Kidney (tissue), 14 donors: ENCODE measurements around the gene S100A13. TPM values are rescaled to one million over a fixed set of nuclear protein-coding genes. Genes with fewer than 3 reads are reported as not detected.

Experiments
- DNase-seq, 5 donors: peaks; one replicate each; pipeline ENCODE4 v3.0.0-alpha.2; 2013 to 2020
- FAIRE-seq: peaks from 2 replicates; lab custom pipeline; 2012; peaks lifted over from hg19 to GRCh38; lab: Jason Lieb, UNC
- H3K27ac ChIP-seq, 2 donors: one replicate each; pipeline ENCODE4 v1.7.0; 2013; ENCODE audit warnings: low read depth in 2 of 2, low read length in 2 of 2, inconsistent platforms in 1 of 2
- H3K27me3 ChIP-seq: one replicate; pipeline ENCODE4 v1.7.1; 2013; ENCODE audit warnings: low read length, inconsistent platforms; ENCODE audit not compliant: control insufficient read depth, insufficient read depth
- H3K36me3 ChIP-seq, 3 donors: one replicate each; pipeline versions ENCODE4 v1.7.0 to v1.7.1; 2013; ENCODE audit warnings: low read length in 3 of 3, control low read depth in 1 of 3, inconsistent platforms in 1 of 3; ENCODE audit not compliant: insufficient read depth in 3 of 3, control insufficient read depth in 2 of 3
- H3K4me1 ChIP-seq, 3 donors: one replicate each; pipeline versions ENCODE4 v1.7.0 to v1.7.1; 2013; ENCODE audit warnings: low read length in 3 of 3, inconsistent platforms in 1 of 3, low read depth in 1 of 3; ENCODE audit not compliant: control insufficient read depth in 2 of 3, insufficient read depth in 2 of 3
- H3K4me3 ChIP-seq, 3 donors: one replicate each; pipeline versions ENCODE4 v1.7.0 to v1.8.1; 2013; ENCODE audit warnings: low read length in 3 of 3, control low read depth in 1 of 3, inconsistent platforms in 1 of 3
- H3K9ac ChIP-seq, 3 donors: one replicate each; pipeline versions ENCODE4 v1.7.0 to v1.7.1; 2013; ENCODE audit warnings: low read length in 3 of 3, control low read depth in 1 of 3, inconsistent platforms in 1 of 3
- H3K9me3 ChIP-seq, 3 donors: one replicate each; pipeline versions ENCODE4 v1.7.0 to v1.7.1; 2013; ENCODE audit warnings: low read length in 3 of 3, control low read depth in 1 of 3, inconsistent platforms in 1 of 3; ENCODE audit not compliant: control insufficient read depth in 2 of 3, insufficient read depth in 1 of 3
- intact Hi-C: fragments of 100-400 bp; cut with DNase I; formaldehyde crosslinking; loops from one replicate; pipeline ENCODE4 v1.11.1; 2022
- polyA plus RNA-seq: library from polyadenylated mRNA; stranded (reverse); fragments of 350-450 nt; fragmentation: Illumina TruSeq; extraction: RNeasy Lipid Tissue Mini Kit (QIAGEN cat#74804); gene quantifications from one replicate; pipeline ENCODE4 v1.2.3, GENCODE V29; 2014; ENCODE audit warnings: low read depth, low replicate concordance; ENCODE audit not compliant: insufficient read depth
- total RNA-seq: library from RNA; stranded (reverse); fragmentation: NEBNext Ultra II Directional; extraction: Animal tissue kit (Norgen Biotek cat#: 25700); gene quantifications from one replicate; pipeline ENCODE4 v1.2.1, GENCODE V29; 2021
- TF ChIP-seq, protein P1 (sequence below): IDR thresholded peaks from 3 replicates; pipeline ENCODE4 v1.5.1; 2012; ENCODE audit warnings: mild to moderate bottlenecking, moderate library complexity, borderline replicate concordance; ENCODE audit not compliant: insufficient read depth; ENCODE audit errors: extremely low read depth
- donor health status: control.
- donor health status: control.
- donor health status: control.
- donor health status: control.
- donor health status: control.
- donor health status: DM: yes; HTN: yes; CAD: no.
- donor health status: Normal renal cell carcinoma (clear cell type).

S100A13 gene
- total and polyA plus RNA-seq, 2 donors from 2014 or later, result 225 to 299 TPM

GRCh38 chr1:153628638-153629342 lies 1.5 kb upstream of the S100A13 start:
- H3K9ac ChIP-seq, result no peak overlapping the region
- H3K27me3 ChIP-seq, result no peaks in the 10 kb centered on the region
- peak overlapping the region in 1 of 3 donors; percentile 40 for H3K4me3 ChIP-seq
- TF ChIP-seq, protein P1, sequence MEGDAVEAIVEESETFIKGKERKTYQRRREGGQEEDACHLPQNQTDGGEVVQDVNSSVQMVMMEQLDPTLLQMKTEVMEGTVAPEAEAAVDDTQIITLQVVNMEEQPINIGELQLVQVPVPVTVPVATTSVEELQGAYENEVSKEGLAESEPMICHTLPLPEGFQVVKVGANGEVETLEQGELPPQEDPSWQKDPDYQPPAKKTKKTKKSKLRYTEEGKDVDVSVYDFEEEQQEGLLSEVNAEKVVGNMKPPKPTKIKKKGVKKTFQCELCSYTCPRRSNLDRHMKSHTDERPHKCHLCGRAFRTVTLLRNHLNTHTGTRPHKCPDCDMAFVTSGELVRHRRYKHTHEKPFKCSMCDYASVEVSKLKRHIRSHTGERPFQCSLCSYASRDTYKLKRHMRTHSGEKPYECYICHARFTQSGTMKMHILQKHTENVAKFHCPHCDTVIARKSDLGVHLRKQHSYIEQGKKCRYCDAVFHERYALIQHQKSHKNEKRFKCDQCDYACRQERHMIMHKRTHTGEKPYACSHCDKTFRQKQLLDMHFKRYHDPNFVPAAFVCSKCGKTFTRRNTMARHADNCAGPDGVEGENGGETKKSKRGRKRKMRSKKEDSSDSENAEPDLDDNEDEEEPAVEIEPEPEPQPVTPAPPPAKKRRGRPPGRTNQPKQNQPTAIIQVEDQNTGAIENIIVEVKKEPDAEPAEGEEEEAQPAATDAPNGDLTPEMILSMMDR, result no peak
- H3K36me3 ChIP-seq, result peaks cover 0 to 4% (median 0%) of the 10 kb centered on the region in 3 donors
- intact Hi-C loops, result no loop called here
- no peak overlapping the region for H3K27ac ChIP-seq
- H3K9me3 ChIP-seq, result no peaks in the 10 kb centered on the region
- FAIRE-seq, result no peak
- peak in 1 of 5 donors; percentile 64 for DNase-seq
- peaks cover 0 to 37% (median 25%) of the 10 kb centered on the region in 3 donors for H3K4me1 ChIP-seq

- FAIRE-seq, result no peak
- Histone ChIP-seq H3K27ac (peak within 1 kb of the TSS; percentile 89), H3K27me3 (no peaks in the 10 kb centered on the region), H3K9me3 (no peaks in the 10 kb centered on the region), H3K36me3 (peaks cover 0 to 4% (median 0%) of the 10 kb centered on the region in 3 donors), H3K4me3 (peak within 1 kb of the TSS; percentile 63 to 84 (median 68)), H3K4me1 (peaks cover 0 to 37% (median 21%) of the 10 kb centered on the region in 3 donors), H3K9ac (peak within 1 kb of the TSS; percentile 49 to 91 (median 71))
- intact Hi-C loops, result no loop called here
- peak in 2 of 5 donors; percentile 78 to 79 for DNase-seq
- TF ChIP-seq, protein P1, result peak; percentile 4
These were observed 666 bp upstream of the S100A13 start, which contains the start of gene S100A1 for GRCh38 chr1:153627715-153628626. S100A1 (plus strand) TSS chr1:153628434; CDS start chr1:153630522, 2,088 bp downstream.

DNA sequence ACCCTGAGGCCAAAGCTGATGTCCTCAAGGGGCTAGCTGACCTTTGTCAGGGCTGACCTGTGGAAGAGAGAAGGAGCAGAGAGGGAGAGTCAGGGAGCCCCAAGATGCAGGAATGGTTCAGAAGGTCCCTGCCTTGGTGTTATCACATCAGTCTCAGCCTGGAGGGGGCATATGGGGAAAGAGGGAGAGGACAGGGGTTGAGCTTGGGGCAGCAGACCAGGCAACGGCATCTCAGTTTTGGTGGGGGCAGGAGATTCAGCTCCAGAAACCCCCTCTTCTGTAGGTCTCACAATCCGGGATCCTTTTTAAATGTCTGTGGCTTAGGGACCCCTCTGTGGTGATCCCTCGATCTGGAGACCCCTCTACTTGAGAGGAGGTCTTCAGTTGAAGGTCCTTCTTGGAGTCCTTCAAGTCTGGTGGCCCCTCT lies 815 bp downstream of the S100A13 start:
- Histone ChIP-seq H3K9me3 (no peaks in the 10 kb centered on the region), H3K4me3 (peak overlapping the region; percentile 63 to 84 (median 68)), H3K4me1 (peaks cover 0 to 37% (median 21%) of the 10 kb centered on the region in 3 donors), H3K27me3 (no peaks in the 10 kb centered on the region), H3K9ac (peak overlapping the region; percentile 49 to 91 (median 71)), H3K36me3 (peaks cover 0 to 4% (median 0%) of the 10 kb centered on the region in 3 donors), H3K27ac (peak overlapping the region; percentile 89)
- FAIRE-seq, result no peak
- TF ChIP-seq, protein P1, result no peak
- DNase-seq, result peak in 1 of 5 donors; percentile 18
- intact Hi-C loops, result no loop called here
